Measurements from ENCODE around the gene PTGDS. TPM values are rescaled to one million over a fixed set of nuclear protein-coding genes. Genes with fewer than 3 reads are reported as not detected.

The PTGDS gene
- total RNA-seq, 2 experiments from 2014 or later, result 1.2 to 1.4 TPM

GRCh38 chr9:136941231-136942111, 35.8 kb upstream of the PTGDS start:
- ATAC-seq (no peak), DNase-seq (no peak)
- POLR2A ChIA-PET, result no interaction called here
- Mint-ChIP-seq H3K27ac (no peak overlapping the region), H3K4me3 (no peak overlapping the region), H3K27me3 (ENCODE audit: low read depth) (no peaks in the 10 kb centered on the region), H3K36me3 (ENCODE audit: low read depth) (peaks cover 34% of the 10 kb centered on the region), H3K9me3 (ENCODE audit: insufficient read depth) (no peaks in the 10 kb centered on the region), H3K4me1 (ENCODE audit: low read depth) (peaks cover 13% of the 10 kb centered on the region)
- CTCF ChIA-PET, result no interaction called here

GRCh38 chr9:136942112-136942880, 35.0 kb upstream of the PTGDS start:
- H3K4me3 Mint-ChIP-seq, result peak overlapping the region; percentile 79

GRCh38 chr9:136942881-136943230, 34.4 kb upstream of the PTGDS start:
- ChIA-PET CTCF (no interaction called here), POLR2A (no interaction called here)
- H3K27ac Mint-ChIP-seq, result no peak overlapping the region
- H3K27me3 Mint-ChIP-seq (ENCODE audit: low read depth), result no peaks in the 10 kb centered on the region
- H3K4me3 Mint-ChIP-seq, result peak overlapping the region; percentile 79
- no peaks in the 10 kb centered on the region for H3K9me3 Mint-ChIP-seq (ENCODE audit: insufficient read depth)
- peaks cover 26% of the 10 kb centered on the region for H3K36me3 Mint-ChIP-seq (ENCODE audit: low read depth)
- ATAC-seq (no peak), DNase-seq (no peak)
- H3K4me1 Mint-ChIP-seq (ENCODE audit: low read depth), result peaks cover 15% of the 10 kb centered on the region

More at GRCh38 chr9:136942112-136942880, 35.0 kb upstream of the PTGDS start:
- Mint-ChIP-seq H3K27ac (no peak overlapping the region), H3K4me1 (ENCODE audit: low read depth) (peaks cover 15% of the 10 kb centered on the region), H3K36me3 (ENCODE audit: low read depth) (peaks cover 30% of the 10 kb centered on the region), H3K27me3 (ENCODE audit: low read depth) (no peaks in the 10 kb centered on the region), H3K9me3 (ENCODE audit: insufficient read depth) (no peaks in the 10 kb centered on the region)
- ChIA-PET CTCF (no interaction called here), POLR2A (no interaction called here)
- ATAC-seq, result no peak
- no peak for DNase-seq

- ChIA-PET POLR2A (interaction anchor here (0.6 to 1.0 kb wide), 3 partner anchors 26 to 244 kb away, joined by 3 read pairs; partner anchors contain the start of gene ABCA2), CTCF (interaction anchor here (0.8 to 1.5 kb wide), 6 partner anchors 57 to 155 kb away, joined by 3 to 5 read pairs (median 4); partner anchors contain the start of genes AJM1 and NPDC1)
- no peaks in the 10 kb centered on the region for H3K9me3 Mint-ChIP-seq (ENCODE audit: insufficient read depth)
- ATAC-seq (peak; percentile 38), DNase-seq (peak; percentile 65)
- peak overlapping the region; percentile 79 for H3K4me3 Mint-ChIP-seq
- H3K36me3 Mint-ChIP-seq (ENCODE audit: low read depth), result peaks cover 24% of the 10 kb centered on the region
- peaks cover 19% of the 10 kb centered on the region for H3K4me1 Mint-ChIP-seq (ENCODE audit: low read depth)
- no peaks in the 10 kb centered on the region for H3K27me3 Mint-ChIP-seq (ENCODE audit: low read depth)
- H3K27ac Mint-ChIP-seq, result peak overlapping the region; percentile 80
Measured at GRCh38 chr9:136943291-136944211, 33.8 kb upstream of the PTGDS start.

- no peak for DNase-seq
- peak; percentile 57 for ATAC-seq
- peaks cover 21% of the 10 kb centered on the region for H3K36me3 Mint-ChIP-seq (ENCODE audit: low read depth)
- no peaks in the 10 kb centered on the region for H3K27me3 Mint-ChIP-seq (ENCODE audit: low read depth)
- peak overlapping the region; percentile 79 for H3K4me3 Mint-ChIP-seq
- POLR2A ChIA-PET, result interaction anchor here (0.6 to 1.0 kb wide), 3 partner anchors 25 to 244 kb away, joined by 3 read pairs; partner anchors contain the start of gene ABCA2
- CTCF ChIA-PET, result interaction anchor here (0.8 to 1.5 kb wide), 6 partner anchors 56 to 156 kb away, joined by 3 to 5 read pairs (median 4); partner anchors contain the start of genes AJM1 and NPDC1
- H3K27ac Mint-ChIP-seq, result peak overlapping the region; percentile 80
- H3K9me3 Mint-ChIP-seq (ENCODE audit: insufficient read depth), result no peaks in the 10 kb centered on the region
- H3K4me1 Mint-ChIP-seq (ENCODE audit: low read depth), result peaks cover 21% of the 10 kb centered on the region
Measured at GRCh38 chr9:136944212-136944518, 33.1 kb upstream of the PTGDS start.

- Mint-ChIP-seq H3K27me3 (ENCODE audit: low read depth) (no peaks in the 10 kb centered on the region), H3K9me3 (ENCODE audit: insufficient read depth) (no peaks in the 10 kb centered on the region), H3K4me3 (peak within 1 kb of the TSS; percentile 79), H3K36me3 (ENCODE audit: low read depth) (peaks cover 21% of the 10 kb centered on the region), H3K4me1 (ENCODE audit: low read depth) (peaks cover 21% of the 10 kb centered on the region), H3K27ac (peak within 1 kb of the TSS; percentile 91)
- ChIA-PET POLR2A (interaction anchor here (0.6 to 1.0 kb wide), 3 partner anchors 25 to 243 kb away, joined by 3 read pairs; partner anchors contain the start of gene ABCA2), CTCF (interaction anchor here (0.8 to 5.5 kb wide), 7 partner anchors 56 to 156 kb away, joined by 3 to 146 read pairs (median 4); partner anchors contain the start of genes AJM1 and NPDC1)
- ATAC-seq (peak; percentile 77), DNase-seq (peak; percentile 95)
Measured at GRCh38 chr9:136944519-136945332, 32.6 kb upstream of the PTGDS start, which contains the start of the genes C8G and FBXW5. Gene C8G, plus strand, starts transcription at chr9:136945243. Its CDS starts 78 bp downstream, at chr9:136945321. Gene FBXW5, minus strand, starts transcription at chr9:136944738. Its CDS starts 655 bp downstream, at chr9:136944083.

GRCh38 chr9:136945333-136946227, 31.7 kb upstream of the PTGDS start:
- CTCF ChIA-PET, result interaction anchor here (1.5 to 5.5 kb wide), 2 partner anchors 90 to 103 kb away, joined by 5 to 146 read pairs; partner anchors contain the start of gene AJM1
- POLR2A ChIA-PET, result no interaction called here
- no peak for ATAC-seq
- no peaks in the 10 kb centered on the region for H3K9me3 Mint-ChIP-seq (ENCODE audit: insufficient read depth)
- H3K27ac Mint-ChIP-seq, result peak overlapping the region; percentile 91
- peak overlapping the region; percentile 65 for H3K4me3 Mint-ChIP-seq
- H3K27me3 Mint-ChIP-seq (ENCODE audit: low read depth), result no peaks in the 10 kb centered on the region
- peaks cover 18% of the 10 kb centered on the region for H3K36me3 Mint-ChIP-seq (ENCODE audit: low read depth)
- no peak for DNase-seq
- H3K4me1 Mint-ChIP-seq (ENCODE audit: low read depth), result peaks cover 21% of the 10 kb centered on the region

GRCh38 chr9:136946228-136947027, 30.9 kb upstream of the PTGDS start:
- CTCF ChIA-PET, result interaction anchor here (2.6 to 5.5 kb wide), 2 partner anchors 89 to 139 kb away, joined by 9 to 146 read pairs; partner anchors contain the start of gene RABL6
- DNase-seq, result no peak
- H3K27me3 Mint-ChIP-seq (ENCODE audit: low read depth), result no peaks in the 10 kb centered on the region
- H3K9me3 Mint-ChIP-seq (ENCODE audit: insufficient read depth), result no peaks in the 10 kb centered on the region
- ATAC-seq, result no peak
- no peak overlapping the region for H3K27ac Mint-ChIP-seq
- H3K4me3 Mint-ChIP-seq, result no peak overlapping the region
- peaks cover 23% of the 10 kb centered on the region for H3K4me1 Mint-ChIP-seq (ENCODE audit: low read depth)
- POLR2A ChIA-PET, result no interaction called here
- peaks cover 10% of the 10 kb centered on the region for H3K36me3 Mint-ChIP-seq (ENCODE audit: low read depth)

All from activated CD8-positive, alpha-beta T cell treated with anti-CD3 and anti-CD28 coated beads, Interleukin-2, amount 10 ng/mL, durations not matched to agents 7 days and 5 days (primary cell).